Mesothelial cell of epicardium (in vitro differentiated cells): ENCODE results near the gene GARNL3. TPM values are rescaled to one million over a fixed set of nuclear protein-coding genes. Genes with fewer than 3 reads are reported as not detected.

Experiments used
- DNase-seq, 2 experiments: peaks; one replicate each; pipeline ENCODE4 v3.0.0; 2021; ENCODE audit warnings: low spot score in 2 of 2; ENCODE audit not compliant: unreplicated experiment in 2 of 2
- H3K27ac Mint-ChIP-seq: 2 replicates; pipeline ENCODE4 v1.8.0; 2021; ENCODE audit warnings: mixed read lengths
- H3K27me3 Mint-ChIP-seq: 2 replicates; pipeline ENCODE4 v1.8.0; 2021; ENCODE audit warnings: low read depth, mixed read lengths
- H3K36me3 Mint-ChIP-seq: 2 replicates; pipeline ENCODE4 v1.8.0; 2021; ENCODE audit warnings: mixed read lengths
- H3K4me1 Mint-ChIP-seq: 2 replicates; pipeline ENCODE4 v1.8.0; 2021; ENCODE audit warnings: mixed read lengths
- H3K4me3 Mint-ChIP-seq: 2 replicates; pipeline ENCODE4 v1.8.0; 2021; ENCODE audit warnings: mild to moderate bottlenecking, moderate library complexity, mixed read lengths
- H3K9me3 Mint-ChIP-seq: 2 replicates; pipeline ENCODE4 v1.8.0; 2021; ENCODE audit warnings: mixed read lengths
- total RNA-seq: library from RNA; stranded (reverse); gene quantifications from 3 replicates; pipeline ENCODE4 v1.2.1, GENCODE V29; 2021
- TF ChIP-seq, protein P1 (sequence below): fragments of 200-600 bp; sonication (generic); IDR thresholded peaks from one replicate; pipeline ENCODE4 v1.5.0; 2021; ENCODE audit warnings: antibody characterized with exemption; ENCODE audit not compliant: unreplicated experiment

Gene GARNL3
- total RNA-seq, 1 donor from 2014 or later = 51.5 TPM

GRCh38 chr9:127314911-127315310 lies 50.3 kb downstream of the GARNL3 start:
- Mint-ChIP-seq H3K27ac (no peak overlapping the region), H3K9me3 (no peaks in the 10 kb centered on the region), H3K4me1 (peaks cover 28% of the 10 kb centered on the region), H3K4me3 (no peak overlapping the region), H3K27me3 (no peaks in the 10 kb centered on the region), H3K36me3 (peaks cover 36% of the 10 kb centered on the region)
- no peak for DNase-seq
- TF ChIP-seq, protein P1, sequence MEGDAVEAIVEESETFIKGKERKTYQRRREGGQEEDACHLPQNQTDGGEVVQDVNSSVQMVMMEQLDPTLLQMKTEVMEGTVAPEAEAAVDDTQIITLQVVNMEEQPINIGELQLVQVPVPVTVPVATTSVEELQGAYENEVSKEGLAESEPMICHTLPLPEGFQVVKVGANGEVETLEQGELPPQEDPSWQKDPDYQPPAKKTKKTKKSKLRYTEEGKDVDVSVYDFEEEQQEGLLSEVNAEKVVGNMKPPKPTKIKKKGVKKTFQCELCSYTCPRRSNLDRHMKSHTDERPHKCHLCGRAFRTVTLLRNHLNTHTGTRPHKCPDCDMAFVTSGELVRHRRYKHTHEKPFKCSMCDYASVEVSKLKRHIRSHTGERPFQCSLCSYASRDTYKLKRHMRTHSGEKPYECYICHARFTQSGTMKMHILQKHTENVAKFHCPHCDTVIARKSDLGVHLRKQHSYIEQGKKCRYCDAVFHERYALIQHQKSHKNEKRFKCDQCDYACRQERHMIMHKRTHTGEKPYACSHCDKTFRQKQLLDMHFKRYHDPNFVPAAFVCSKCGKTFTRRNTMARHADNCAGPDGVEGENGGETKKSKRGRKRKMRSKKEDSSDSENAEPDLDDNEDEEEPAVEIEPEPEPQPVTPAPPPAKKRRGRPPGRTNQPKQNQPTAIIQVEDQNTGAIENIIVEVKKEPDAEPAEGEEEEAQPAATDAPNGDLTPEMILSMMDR = no peak

DNA sequence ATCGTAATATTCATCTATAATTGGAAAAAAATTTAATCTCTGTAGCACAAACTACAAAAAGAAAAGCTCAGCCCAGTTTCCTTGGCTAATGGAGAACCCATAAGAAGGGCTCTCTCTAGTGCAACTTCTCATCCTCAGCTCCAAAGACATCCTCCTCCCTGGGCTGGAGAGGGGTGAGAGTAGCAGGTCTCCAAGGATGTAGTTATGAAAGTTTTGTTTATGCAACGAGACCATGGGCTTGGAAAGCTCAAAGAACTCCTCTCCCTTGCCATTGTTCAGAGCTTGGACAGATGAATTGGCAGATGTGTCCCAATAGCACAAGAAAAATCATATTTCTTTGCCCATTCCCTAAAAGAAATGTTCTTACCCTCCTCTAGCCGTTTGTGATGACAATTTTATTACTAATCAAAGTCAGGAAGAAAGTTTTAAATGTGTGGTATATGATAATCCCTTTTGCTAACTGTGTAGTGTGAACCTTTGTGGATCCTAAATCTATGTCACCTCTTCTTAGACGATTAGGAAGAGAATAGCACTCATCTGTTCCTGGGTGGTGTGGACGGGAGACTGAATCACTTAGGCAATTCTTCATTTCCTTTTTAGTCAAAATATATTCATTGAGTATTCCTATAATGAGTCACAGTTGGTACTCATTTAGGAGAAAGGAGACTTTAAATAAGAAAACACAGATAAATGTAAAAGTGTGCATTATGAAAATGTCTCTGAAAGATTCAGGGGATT lies 52.2 kb downstream of the GARNL3 start:
- no peak overlapping the region for H3K4me3 Mint-ChIP-seq
- TF ChIP-seq, protein P1 = no peak
- DNase-seq = no peak
- H3K36me3 Mint-ChIP-seq = peaks cover 36% of the 10 kb centered on the region
- H3K27ac Mint-ChIP-seq = peak overlapping the region; percentile 24
- no peaks in the 10 kb centered on the region for H3K27me3 Mint-ChIP-seq
- no peaks in the 10 kb centered on the region for H3K9me3 Mint-ChIP-seq
- H3K4me1 Mint-ChIP-seq = peaks cover 34% of the 10 kb centered on the region

DNA sequence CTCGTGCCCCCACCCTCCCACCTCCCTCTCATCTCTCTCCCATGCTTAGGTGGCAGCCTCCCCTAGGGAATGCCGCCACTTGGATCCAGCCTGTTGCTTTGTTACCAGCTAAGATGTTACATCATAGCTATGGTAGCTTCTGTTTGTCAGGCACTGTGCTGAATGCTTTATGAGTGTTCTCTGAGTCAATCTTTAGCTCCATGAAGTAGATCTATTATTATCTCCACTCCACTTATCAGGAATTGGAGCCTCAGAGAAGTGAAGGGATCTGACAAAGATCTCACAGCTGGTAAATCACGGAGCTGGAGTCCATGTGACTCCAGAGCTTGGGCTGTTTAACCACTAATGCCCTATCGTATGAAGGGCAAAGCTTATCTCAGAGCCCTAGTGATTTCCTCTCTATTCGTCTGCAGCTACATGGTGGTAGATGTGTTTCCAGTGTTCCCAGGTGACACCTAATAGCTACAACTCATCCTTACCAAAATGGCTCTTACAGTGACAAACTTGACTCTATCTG lies 54.1 kb downstream of the GARNL3 start:
- Mint-ChIP-seq H3K27ac (peak overlapping the region; percentile 91), H3K36me3 (peaks cover 30% of the 10 kb centered on the region), H3K4me3 (no peak overlapping the region), H3K27me3 (no peaks in the 10 kb centered on the region), H3K4me1 (peaks cover 33% of the 10 kb centered on the region), H3K9me3 (no peaks in the 10 kb centered on the region)
- DNase-seq = no peak
- TF ChIP-seq, protein P1 = no peak

- Mint-ChIP-seq H3K36me3 (peaks cover 26% of the 10 kb centered on the region), H3K4me1 (peaks cover 33% of the 10 kb centered on the region), H3K27me3 (no peaks in the 10 kb centered on the region), H3K9me3 (no peaks in the 10 kb centered on the region), H3K4me3 (no peak overlapping the region), H3K27ac (peak overlapping the region; percentile 91)
- no peak for DNase-seq
- TF ChIP-seq, protein P1 = no peak
Measured at GRCh38 chr9:127319366-127320114, 55.0 kb downstream of the GARNL3 start.

- DNase-seq = no peak
- Mint-ChIP-seq H3K9me3 (no peaks in the 10 kb centered on the region), H3K27me3 (no peaks in the 10 kb centered on the region), H3K4me3 (no peak overlapping the region), H3K27ac (peak overlapping the region; percentile 91), H3K36me3 (peaks cover 25% of the 10 kb centered on the region), H3K4me1 (peaks cover 33% of the 10 kb centered on the region)
- TF ChIP-seq, protein P1 = no peak
Measured at GRCh38 chr9:127320115-127320378, 55.5 kb downstream of the GARNL3 start.
